ENCODE data around the gene SMIM7.

SMIM7 gene

DNA sequence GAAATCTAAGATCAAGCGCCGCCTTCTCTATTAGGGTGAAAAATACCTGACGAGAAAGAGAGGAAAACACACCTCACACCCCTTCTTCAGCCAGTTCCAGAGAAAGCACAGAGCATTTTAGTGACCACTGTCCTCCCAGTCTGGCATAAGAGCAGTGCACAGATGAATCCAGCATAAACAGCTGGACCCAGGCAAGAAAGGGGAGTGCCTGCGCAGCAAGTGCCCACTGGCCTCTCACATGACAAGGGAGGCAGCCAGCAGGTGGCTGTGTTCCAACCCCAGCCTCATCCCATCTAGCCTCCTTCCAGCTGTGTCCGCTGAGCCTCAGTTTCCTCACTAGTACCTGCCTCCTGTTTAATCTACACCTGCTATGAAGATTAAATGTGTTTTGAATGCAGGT lies 39.9 kb downstream of the SMIM7 start:
- no peak for DNase-seq

DNA sequence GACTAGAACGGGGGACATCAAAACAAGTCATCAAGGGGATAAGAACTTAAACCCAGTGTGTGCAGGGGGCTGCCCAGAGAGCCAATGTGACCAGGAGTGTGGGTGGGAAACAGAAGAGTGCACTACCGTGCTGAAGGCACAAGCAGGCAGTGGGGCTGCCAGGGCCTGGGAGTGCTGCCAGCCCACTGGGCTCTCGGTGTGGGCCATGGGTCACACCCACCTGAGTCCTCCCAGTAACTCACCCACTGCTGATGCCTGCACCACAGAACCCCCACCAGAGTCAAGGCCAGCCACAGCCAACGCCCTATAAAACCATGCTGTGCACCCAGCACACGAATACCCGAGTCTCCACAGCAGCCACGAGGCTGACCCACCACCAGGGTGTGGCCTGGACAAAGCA lies 40.5 kb downstream of the SMIM7 start:
- DNase-seq, result no peak

DNA sequence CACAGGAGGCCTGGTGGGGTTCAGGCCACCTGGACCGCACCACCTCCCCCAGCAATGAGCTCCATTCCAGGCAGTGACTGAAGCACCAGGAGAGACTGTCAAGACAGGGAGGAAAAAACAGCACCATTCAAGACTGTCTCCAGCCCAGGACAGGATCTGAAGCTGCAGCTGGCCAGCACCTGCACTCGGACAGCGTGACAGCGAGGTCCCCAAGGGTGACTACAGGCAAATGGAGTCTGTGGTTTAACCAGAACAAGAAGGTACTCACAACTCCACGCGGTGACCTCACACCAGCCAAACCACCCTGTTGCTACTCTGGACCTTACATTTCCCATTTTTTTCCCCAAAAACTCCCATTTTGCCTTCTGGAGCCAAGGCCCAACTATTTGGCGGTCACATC lies 41.7 kb downstream of the SMIM7 start:
- no peak for DNase-seq

DNA sequence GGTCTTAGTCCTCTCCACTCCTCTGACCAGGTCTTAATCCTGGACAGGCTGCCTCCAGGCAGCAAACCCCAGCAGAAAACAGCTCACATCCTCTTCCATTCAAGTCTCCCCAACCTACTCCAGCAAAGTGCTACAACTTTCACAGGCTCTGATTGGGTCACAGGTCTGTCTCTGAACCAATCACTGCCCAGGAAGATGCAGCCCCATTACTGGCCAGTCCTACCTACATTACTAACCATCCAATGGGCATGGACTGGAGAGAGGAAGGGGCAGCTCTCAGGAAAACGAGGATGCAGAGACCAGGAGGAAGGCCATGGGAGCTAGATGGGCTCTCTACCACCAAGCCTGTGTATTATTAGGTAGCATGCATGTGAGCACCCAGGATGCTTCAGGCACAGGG lies 44.1 kb downstream of the SMIM7 start:
- no peak for DNase-seq

DNA sequence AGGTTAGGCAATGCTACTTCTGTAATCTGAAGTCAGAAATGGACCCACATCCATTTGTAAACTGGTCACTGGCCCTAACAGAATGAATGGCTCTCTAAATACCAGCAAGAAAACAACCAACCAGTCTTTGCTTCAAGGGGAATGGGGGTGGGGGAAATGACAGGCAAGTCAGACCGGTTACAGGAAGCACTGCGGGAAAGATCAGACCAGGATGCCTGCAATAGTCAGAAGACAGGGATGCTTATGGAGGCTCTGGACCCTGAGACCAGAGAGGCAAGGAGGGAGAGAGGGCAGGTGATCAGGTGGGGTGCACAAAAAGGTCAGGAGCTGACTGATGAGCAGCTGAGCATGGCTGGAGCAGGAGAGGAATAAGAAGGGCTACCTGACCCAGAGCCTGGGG lies 45.0 kb downstream of the SMIM7 start:
- DNase-seq, result no peak

DNA sequence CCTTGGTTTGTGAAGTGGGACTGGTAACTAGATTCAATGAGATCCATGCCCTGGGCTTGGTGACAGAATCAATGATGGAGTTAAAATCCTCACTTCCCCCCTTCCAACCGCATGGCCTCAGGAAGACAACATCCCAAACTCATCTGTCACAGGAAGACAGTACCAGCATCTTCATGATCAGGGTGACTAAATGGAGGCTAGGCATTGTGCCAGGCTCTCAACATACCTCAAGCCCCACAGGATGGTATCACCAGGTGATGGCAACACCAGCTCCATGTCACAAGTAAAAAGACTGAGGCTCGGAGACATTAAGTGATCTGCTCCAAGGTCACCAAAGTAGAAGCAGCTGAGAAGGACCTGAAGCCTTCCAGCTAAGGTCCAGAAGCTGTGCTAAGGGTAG lies 46.1 kb downstream of the SMIM7 start:
- no peak for DNase-seq

DNA sequence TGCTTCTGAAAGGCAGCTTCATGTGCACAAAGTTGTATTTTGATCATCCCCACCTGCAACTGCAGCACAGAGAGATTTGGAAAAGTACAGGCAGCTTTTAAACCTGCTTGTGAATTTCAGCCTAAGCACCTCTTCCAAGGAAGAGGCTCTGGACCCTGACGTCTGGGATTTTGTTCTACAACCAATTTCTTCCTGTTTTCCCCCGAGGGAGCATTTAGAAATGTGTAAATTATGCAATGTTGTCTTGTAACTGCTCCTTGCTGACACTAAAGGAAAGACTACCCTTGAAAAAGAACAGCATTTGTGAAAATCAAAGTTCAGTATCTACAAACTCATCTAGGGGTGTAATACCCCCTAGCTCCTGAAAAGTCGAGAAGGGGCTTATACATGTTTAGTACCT lies 47.3 kb downstream of the SMIM7 start:
- no peak for DNase-seq

DNA sequence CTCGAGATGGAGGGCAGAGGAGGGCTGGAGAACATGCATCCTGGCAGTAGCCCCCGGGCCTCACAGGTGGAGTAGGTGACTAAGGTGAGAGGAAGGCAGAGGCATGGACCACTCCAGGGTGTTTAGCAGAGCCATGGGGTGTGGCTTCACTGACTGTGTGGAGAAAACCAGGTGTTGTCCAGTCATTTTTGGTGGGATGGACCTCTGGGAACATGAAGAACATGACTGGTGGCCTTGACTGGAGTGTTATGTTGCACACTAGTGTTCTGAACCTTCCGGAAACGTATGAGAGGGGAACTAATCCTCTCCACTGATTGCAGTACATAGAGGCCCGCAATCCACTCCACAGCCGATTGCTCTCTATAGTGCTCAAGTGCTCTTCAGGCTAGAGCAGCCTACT lies 48.8 kb downstream of the SMIM7 start:
- no peak for DNase-seq

DNA sequence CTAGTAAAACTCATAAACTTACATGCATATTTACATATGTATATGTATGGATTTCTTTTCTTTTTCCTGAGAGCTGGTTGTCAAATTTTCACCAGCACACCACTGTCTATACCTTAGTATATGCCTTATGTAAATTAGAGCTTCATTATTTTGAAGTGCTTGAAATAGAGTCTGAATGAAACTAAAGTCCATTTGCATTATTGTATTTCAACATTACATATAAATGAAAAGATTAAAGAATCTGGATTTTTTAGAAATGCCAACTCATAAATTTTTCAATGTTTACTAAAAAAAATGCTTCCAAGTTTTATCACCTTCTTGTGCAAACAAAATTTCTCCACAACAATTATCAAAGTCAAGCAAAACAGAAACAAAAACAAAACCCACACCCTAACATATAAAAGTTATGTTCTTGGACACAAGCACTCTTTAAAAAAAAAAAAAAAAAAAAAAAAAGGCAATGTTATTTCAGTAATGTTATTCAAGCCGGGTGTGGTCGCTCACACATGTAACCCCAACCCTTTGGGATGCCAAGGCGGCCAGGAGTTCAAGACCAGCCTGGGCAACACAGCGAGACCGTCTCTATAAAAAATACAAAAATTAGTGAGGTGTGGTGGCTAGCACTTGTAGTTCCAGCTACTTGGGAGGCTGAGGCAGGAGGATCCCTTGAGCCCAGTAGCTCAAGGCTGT lies 50.3 kb downstream of the SMIM7 start:
- no peak for DNase-seq

DNA sequence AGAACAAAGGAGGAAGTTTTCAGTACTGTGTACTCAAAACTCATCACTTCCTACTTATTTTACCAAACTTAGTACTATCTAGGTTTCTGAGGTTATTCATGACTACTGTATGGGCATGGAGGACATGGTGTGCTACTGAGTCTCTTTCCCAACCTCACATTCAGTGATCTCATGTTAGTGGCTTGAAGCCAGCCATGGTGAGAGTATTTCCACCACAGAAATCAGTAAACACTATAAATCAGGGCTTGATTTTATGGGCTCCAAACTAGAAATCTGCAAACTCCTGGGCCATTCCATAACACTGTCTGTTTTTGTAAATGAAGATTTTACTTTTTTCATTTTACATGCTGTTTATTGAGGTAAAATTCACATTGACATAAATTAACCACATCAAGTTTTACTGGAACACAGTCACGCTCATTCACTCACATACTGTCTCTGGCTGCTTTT lies 51.6 kb downstream of the SMIM7 start:
- DNase-seq, result no peak

DNA sequence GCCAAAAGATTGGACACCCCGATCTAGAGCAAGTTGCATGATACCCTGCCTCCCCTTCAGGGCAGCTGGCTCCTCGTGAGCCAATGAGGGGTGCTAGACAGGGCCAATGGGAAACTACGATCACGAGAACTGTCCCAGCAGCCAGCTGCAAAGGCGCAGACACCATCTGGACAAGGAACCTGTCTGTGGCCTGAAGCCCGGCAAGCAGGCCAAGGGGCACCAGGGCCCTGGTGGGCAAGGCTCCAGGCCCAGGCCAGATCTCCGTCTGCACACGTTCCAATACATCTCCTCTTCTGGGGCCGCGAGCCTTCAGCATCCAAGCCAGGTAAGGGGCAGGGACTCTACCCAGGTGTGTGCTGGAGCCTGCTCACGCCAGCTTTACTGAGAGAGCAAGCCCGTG lies 52.1 kb downstream of the SMIM7 start:
- no peak for DNase-seq

DNA sequence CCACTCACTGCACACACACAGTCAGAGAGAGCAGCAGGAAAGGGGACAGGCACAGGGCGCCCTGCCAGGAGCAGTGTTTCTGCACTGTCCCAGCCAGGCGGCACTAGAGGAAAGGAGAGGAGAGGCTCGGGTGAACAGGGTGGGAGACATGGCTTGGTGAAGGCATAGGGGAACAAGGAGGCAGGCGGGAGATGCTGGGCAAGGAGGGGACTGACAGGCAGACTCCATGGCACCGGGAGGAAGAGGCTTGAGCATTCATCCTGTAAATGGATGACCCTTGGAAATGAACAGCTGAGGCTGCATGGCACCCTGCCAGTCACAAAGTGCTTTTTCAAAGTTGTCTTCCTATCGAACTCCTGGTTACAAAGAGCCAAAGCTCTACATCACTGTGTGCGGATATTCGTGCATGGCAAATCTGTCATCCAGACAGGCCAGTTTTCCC lies 54.4 kb downstream of the SMIM7 start:
- no peak for DNase-seq

DNA sequence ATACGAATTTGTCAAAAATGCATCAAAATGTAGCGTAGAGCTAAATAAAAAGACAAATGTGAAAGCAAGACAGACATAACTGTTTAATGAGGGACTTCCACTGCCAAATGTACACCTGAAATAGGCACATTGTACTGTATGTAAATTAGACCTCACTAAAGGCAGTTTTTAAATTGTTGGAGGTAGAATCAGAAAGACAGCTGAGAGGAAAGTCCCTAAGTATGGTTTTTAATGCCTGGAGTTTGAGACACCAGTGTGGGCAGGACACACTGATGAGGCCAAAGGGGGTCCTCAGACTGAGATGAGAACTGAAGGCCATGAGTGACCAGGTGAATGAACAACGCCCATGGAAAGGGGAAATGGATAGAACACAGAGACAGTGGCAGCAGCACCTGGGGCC lies 54.8 kb downstream of the SMIM7 start:
- no peak for DNase-seq

DNA sequence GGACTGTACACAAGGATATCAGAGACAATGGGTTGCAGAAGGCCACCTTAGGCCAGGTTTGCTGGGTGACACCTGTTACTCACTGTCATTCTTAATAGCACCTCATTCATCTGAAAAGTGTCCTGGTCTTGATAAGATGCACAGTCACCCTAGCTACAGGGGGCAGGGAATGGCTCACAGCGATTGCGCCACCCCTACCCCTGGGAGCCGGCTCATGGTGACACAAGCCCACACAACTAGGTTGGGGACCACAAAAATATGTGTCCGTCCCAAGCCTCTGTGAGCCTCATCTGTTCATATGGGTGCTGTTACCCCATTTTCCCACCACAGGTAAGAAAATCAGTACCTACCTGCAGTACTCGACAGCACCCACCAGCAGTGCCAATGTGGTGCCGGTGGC lies 55.3 kb downstream of the SMIM7 start:
- no peak for DNase-seq

DNA sequence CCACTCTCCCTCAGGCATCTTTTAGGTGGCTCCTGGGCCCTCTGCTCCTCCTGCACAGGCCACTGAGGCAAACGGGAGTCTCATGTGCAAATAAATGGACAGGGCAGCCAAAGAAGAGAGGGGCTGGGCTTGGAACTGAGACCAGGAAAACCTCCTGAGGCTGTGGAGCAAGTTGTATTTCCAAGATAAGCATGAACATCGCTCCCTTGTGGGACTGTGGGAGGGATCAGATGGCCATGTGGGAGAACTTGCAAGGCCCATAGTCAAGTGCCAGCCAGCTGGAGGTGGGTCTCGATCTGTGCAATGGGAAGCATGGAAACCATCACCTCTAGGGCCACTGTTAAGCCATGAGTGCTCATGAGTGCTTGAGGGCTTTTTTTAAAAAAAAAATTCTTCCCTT lies 56.9 kb downstream of the SMIM7 start:
- DNase-seq, result no peak

DNA sequence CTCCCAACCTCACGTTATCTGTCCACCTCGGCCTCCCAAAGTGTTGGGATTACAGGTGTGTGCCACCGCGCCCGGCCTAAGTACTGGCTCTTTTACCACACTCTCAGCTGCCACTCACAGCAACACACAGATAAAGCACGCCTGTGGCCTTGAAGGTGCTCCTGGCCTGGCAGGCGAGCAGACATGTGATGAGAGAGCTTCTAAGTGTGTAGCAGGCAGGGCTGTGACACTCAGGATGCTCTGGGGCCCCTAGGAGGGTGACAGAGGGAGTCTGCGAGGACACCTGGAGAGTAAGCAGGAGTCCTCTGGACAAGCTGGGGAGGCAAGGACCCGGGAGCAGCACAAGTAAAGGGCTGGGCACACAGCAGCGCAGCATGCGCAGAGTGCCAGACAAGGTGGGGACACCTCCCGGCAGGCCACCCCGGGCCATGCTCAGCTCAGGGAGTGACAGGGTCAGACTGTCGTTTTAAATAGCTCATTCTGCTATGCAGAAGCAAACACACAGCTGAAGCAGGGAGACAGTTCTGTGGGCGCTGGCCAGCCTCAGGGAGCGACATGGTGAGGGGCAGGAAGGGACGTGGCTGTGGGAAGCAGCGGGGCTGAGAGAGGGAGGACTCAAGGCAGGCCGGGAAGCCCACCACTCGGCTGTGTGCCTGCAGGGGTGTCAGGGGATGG lies 58.4 kb downstream of the SMIM7 start:
- no peak for DNase-seq

DNA sequence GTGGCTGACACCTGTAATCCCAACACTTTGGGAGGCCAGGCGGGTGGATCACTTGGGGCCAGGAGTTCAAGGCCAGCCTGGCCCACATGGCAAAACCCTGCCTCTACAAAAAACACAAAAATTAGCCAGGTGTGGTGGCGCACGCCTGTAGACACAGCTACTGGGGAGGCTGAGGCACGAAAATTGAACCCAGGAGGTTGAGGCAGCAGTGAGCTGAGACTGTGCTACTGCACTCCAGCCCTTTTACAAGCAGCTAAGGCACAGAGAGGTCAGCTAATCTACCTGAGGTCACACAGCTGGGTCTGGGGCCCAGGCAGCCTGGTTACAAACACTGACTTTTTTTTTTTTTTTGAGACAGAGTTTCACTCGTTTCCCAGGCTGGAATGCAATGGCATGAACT lies 59.1 kb downstream of the SMIM7 start:
- DNase-seq, result no peak

DNA sequence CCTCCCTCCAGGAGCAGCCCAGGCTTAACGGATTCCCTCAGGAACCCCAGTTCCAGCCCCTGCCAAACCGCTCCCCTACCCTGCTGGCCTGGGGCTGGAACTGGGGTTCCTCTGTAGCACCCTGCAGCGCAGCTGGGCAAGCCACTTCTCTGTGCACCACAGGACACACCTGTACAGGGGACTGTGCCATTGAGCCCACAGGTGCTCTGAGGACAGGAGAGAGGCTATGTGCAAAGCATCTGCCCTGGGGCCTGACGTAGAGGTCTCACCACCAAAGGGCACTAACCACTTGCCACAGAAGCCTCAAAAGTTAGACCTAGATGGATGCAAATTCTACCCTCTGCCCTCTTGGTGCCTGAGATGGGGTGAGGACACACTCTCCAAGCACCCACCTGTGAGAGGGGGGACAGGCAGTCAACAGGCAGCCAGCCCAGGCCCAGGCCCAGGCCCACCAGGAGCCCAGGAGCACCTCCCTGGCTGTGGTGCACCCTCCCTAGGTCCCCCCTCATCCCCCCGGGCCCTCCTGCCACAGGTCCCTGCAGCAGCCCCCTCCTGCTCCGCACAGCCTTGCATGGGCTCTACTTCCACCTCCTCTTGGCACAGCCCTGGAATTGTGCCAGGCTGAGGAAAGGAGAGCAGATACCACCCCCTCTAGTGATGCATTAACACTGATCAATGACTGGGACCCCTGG lies 60.1 kb downstream of the SMIM7 start:
- no peak for DNase-seq

DNA sequence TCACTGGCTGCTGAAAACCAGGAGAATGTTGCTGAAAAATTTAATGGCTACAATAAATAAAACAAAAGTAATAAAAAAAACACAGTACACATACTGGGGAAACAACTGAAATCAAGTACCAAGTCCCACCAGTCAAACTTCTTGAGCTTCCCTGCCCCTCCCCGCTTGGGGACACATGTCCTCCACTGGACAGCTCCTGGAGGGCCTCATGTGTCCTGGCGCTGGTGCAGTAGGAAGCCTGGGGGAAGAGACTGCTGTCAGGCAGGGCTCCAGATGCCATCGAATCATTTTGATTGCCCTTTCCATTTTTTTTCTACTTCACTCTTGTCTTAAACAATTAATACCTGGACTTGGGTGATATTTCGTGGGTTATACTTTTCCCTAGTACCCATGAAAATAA lies 61.1 kb downstream of the SMIM7 start:
- no peak for DNase-seq

DNA sequence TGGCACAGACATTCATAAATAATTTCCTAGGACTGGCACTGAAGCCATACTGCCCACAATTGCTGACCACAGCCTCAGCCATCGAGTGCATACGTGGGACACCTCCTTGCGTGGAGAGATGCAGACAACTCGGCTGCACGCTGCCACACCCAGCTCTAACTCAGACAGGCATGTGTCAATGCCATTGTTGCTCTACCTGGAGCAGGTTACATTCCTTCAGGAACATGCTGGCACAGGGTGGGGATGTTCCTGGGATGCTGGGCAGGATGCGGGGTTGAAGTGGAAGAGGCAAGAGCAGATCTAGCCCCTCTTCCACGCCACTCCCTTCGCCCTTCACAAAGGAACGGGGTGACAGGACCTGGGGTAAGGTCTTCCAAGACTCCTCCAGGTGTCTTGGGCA lies 63.5 kb downstream of the SMIM7 start:
- DNase-seq, result no peak
